GM23248 (cell line): Measurements from ENCODE around the gene RBMS1. TPM values are rescaled to one million over a fixed set of nuclear protein-coding genes. Genes with fewer than 3 reads are reported as not detected.
A peak's percentile ranks its signal among the peaks of the same experiment; 100 is the strongest.

ENCODE experiments used
- DNase-seq: peaks from one replicate; pipeline ENCODE4 v3.0.0-alpha.2; 2015
- H2AFZ ChIP-seq: fragments of 200-600 bp; sonication (generic); 2 replicates; pipeline ENCODE4 v1.6.1; 2016; ENCODE audit warnings: antibody characterized with exemption
- H3F3A ChIP-seq: fragments of 200-600 bp; sonication (generic); 2 replicates; pipeline ENCODE4 v1.6.1; 2016; ENCODE audit warnings: mild to moderate bottlenecking, antibody characterized with exemption, mixed run types; ENCODE audit not compliant: insufficient read depth
- H3K27ac ChIP-seq: fragments of 200-600 bp; sonication (generic); 2 replicates; pipeline ENCODE4 v1.5.1; 2016; ENCODE audit warnings: mild to moderate bottlenecking
- H3K27me3 ChIP-seq: fragments of 200-600 bp; sonication (generic); replicated peaks from 2 replicates; pipeline ENCODE4 v1.6.1; 2016; ENCODE audit warnings: mild to moderate bottlenecking; ENCODE audit not compliant: insufficient read depth
- H3K36me3 ChIP-seq: fragments of 200-600 bp; sonication (generic); 2 replicates; pipeline ENCODE4 v1.6.1; 2016; ENCODE audit warnings: low read depth, mild to moderate bottlenecking
- H3K4me1 ChIP-seq: fragments of 200-600 bp; sonication (generic); 2 replicates; pipeline ENCODE4 v1.6.1; 2016; ENCODE audit warnings: mild to moderate bottlenecking; ENCODE audit not compliant: insufficient read depth
- H3K4me2 ChIP-seq: fragments of 200-600 bp; sonication (generic); one replicate; pipeline ENCODE4 v1.6.1; 2016; ENCODE audit warnings: mild to moderate bottlenecking; ENCODE audit not compliant: unreplicated experiment
- H3K4me3 ChIP-seq: fragments of 200-600 bp; sonication (generic); 2 replicates; pipeline ENCODE4 v1.5.1; 2016; ENCODE audit warnings: mild to moderate bottlenecking
- H3K79me2 ChIP-seq: fragments of 200-600 bp; sonication (generic); 2 replicates; pipeline ENCODE4 v1.6.1; 2016; ENCODE audit warnings: mild to moderate bottlenecking; ENCODE audit not compliant: insufficient read depth
- H3K9ac ChIP-seq: fragments of 200-600 bp; sonication (generic); 2 replicates; pipeline ENCODE4 v1.6.1; 2016; ENCODE audit warnings: mild to moderate bottlenecking
- H3K9me2 ChIP-seq: fragments of 200-600 bp; sonication (generic); 2 replicates; pipeline ENCODE4 v1.6.1; 2016; ENCODE audit warnings: mixed run types, mild to moderate bottlenecking, moderate library complexity; ENCODE audit not compliant: insufficient read depth
- H3K9me3 ChIP-seq: fragments of 200-600 bp; sonication (generic); one replicate; pipeline ENCODE4 v1.6.1; 2017; ENCODE audit warnings: low read depth
- H4K20me1 ChIP-seq: fragments of 200-600 bp; sonication (generic); 2 replicates; pipeline ENCODE4 v1.6.0; 2016; ENCODE audit not compliant: insufficient read depth
- EZH2 ChIP-seq: fragments of 200-600 bp; sonication (generic); IDR thresholded peaks from 2 replicates; pipeline ENCODE4 v1.6.1; 2018; ENCODE audit warnings: antibody characterized with exemption, mild to moderate bottlenecking; ENCODE audit not compliant: insufficient read depth, poor library complexity, severe bottlenecking
- EZH2phosphoT487 ChIP-seq: fragments of 200-600 bp; sonication (generic); IDR thresholded peaks from 2 replicates; pipeline ENCODE4 v1.6.1; 2018; ENCODE audit warnings: antibody characterized with exemption, moderate library complexity, mild to moderate bottlenecking, low read depth; ENCODE audit not compliant: insufficient read depth
- WGBS, 2 experiments: methylation state at CpG; one replicate each; pipeline ENCODE4 v1.1.6; 2015 to 2017; ENCODE audit warnings: low lambda C conversion rate in 2 of 2, low coverage in 1 of 2; ENCODE audit errors: missing lambda C conversion rate in 2 of 2; 5-methylcytosine and 5-hydroxymethylcytosine counted together
- in situ Hi-C: fragments of 300-500 bp; cut with MboI; formaldehyde crosslinking; loops from 2 replicates; pipeline ENCODE4 v1.15.0; 2020
- polyA plus RNA-seq: library from polyadenylated mRNA; unstranded; fragments of >200 nt; fragmentation: Nextera tagmentation; extraction: Ambion mirVana; gene quantifications from 2 replicates; pipeline ENCODE4 v1.2.1, GENCODE V29; 2016
- total RNA-seq: library from RNA; depleted of rRNA; stranded (reverse); fragments of >200 nt; shearing (Covaris generic); gene quantifications from 2 replicates; pipeline ENCODE4 v1.2.3, GENCODE V29; 2014

The RBMS1 gene
- total and polyA plus RNA-seq, 2 experiments from 2014 or later, result 72.3 to 91.7 TPM

DNA sequence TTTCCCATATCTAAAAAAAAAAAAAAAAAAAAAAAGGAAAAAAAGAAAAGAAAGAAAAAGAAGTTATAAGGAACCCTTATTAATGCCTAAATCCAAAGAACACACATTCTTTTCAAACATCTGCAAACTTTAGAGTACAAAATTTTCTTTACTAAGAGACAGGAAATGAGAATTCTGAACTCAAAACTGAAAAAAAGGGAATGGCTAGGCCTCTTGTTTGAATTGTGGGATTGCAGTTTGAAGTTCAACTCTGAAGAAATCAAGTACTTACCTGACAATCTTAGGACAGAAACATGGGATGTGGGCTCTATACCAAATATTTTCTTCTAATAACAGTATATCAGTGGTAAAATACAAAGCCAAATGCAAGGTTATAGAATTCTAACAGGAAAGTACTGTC lies 175.4 kb downstream of the RBMS1 start:
- peaks cover 78% of the 10 kb centered on the region for H3K4me1 ChIP-seq
- H4K20me1 ChIP-seq, result peaks cover 18% of the 10 kb centered on the region; the same call in 1 of the 2 replicates
- H3K79me2 ChIP-seq, result peaks cover 100% of the 10 kb centered on the region
- H3K36me3 ChIP-seq, result peaks cover 18% of the 10 kb centered on the region; the same call in 1 of the 2 replicates
- DNase-seq, result no peak
- in situ Hi-C loops, result no loop called here
- peak overlapping the region; percentile 43 for H3K4me2 ChIP-seq
- peaks cover 62% of the 10 kb centered on the region for H3F3A ChIP-seq
- H3K9ac ChIP-seq, result peak overlapping the region; percentile 23; the same call in 1 of the 2 replicates
- no peaks in the 10 kb centered on the region for H3K9me2 ChIP-seq
- H3K27me3 ChIP-seq, result no peaks in the 10 kb centered on the region
- no peak overlapping the region for H3K4me3 ChIP-seq
- H2AFZ ChIP-seq, result no peak overlapping the region
- TF ChIP-seq EZH2phosphoT487 (no peak), EZH2 (no peak)
- peak overlapping the region; percentile 58; the same call in 1 of the 2 replicates for H3K27ac ChIP-seq
- no peaks in the 10 kb centered on the region for H3K9me3 ChIP-seq

DNA sequence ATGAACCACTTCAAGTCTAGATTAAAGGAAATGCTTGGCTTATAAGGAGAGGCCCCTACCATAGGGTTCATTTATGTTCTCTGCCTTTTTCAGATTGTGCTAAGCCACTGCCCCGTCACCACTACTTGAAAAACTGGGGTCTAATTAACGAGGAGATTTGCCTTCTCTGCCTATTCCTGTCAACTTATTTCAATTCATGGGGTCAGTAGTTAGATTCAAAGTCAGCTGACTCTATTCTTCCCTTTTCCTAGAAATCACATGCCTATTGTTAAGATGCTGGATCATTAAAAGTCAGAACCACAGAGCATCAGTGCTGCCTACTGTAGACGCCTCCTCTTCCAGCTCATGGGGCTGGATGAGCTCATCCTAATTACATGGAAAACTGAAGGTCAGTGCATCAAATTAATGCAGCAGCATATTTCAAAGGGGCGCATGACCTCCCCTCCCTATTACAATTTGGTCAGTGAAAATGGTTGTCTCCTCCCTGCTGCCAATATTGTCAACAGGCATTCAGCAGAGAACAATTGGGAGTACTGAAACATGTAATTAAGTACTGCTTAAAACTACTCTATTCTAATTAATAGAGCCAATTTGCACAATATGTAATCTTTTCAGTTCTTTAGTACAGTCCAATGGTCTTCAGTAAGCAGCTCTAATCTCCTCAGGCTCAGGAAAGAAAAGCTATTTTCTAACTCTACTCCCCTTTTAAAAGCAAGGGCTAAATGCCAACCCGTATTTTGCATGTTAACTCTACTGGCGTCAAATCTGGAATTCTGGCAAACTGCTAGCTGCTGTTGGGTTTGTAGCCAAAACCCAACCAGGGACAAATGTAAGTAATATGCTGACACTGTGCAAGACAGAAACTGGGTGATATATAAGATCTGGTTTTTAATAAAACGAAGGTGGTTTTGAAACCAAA lies 176.2 kb downstream of the RBMS1 start:
- TF ChIP-seq EZH2 (no peak), EZH2phosphoT487 (no peak)
- Histone ChIP-seq H3K9me2 (no peaks in the 10 kb centered on the region), H3K4me1 (peaks cover 75% of the 10 kb centered on the region), H2AFZ (no peak overlapping the region), H3K79me2 (peaks cover 100% of the 10 kb centered on the region), H3K4me3 (no peak overlapping the region), H3K27ac (peak overlapping the region; percentile 58), H3K9ac (peak overlapping the region; percentile 23; the same call in 1 of the 2 replicates), H3K27me3 (no peaks in the 10 kb centered on the region), H3K9me3 (no peaks in the 10 kb centered on the region), H3F3A (peaks cover 59% of the 10 kb centered on the region), H3K36me3 (peaks cover 25% of the 10 kb centered on the region), H3K4me2 (peak overlapping the region; percentile 43), H4K20me1 (peaks cover 18% of the 10 kb centered on the region; the same call in 1 of the 2 replicates)
- DNase-seq, result peak; percentile 60
- in situ Hi-C loops, result no loop called here
- 35 to 37% methylated on average over 7 of the region's 7 CpGs for WGBS, 2 experiments

DNA sequence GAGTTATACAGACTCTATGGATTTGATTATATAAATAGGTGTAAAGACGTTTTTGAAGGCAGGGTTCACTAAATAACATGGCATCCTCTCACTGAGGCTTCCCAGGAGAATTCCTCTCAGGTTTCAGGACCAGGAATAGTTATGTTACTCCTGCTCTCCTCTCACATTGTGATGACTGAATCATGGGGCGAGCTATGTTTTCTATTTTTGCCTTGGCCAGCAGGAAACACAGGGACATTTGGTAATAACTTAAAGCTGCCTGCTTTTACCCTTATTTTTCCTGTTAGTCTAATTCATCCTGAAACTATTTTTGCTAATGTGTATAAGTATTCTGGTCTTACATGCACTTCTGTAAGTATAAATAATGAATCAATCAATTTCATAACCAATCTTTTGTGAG lies 178.3 kb downstream of the RBMS1 start:
- H3K79me2 ChIP-seq, result peaks cover 99% of the 10 kb centered on the region
- in situ Hi-C loops, result no loop called here
- 0 out of 2 replicates have a peak, but pooled peaks cover 10% of the 10 kb centered on the region for H4K20me1 ChIP-seq
- H3K27ac ChIP-seq, result peak overlapping the region; percentile 58
- no peak for TF ChIP-seq EZH2
- TF ChIP-seq EZH2phosphoT487, result no peak
- H3K9me3 ChIP-seq, result no peaks in the 10 kb centered on the region
- no peak overlapping the region for H2AFZ ChIP-seq
- 0 out of 2 replicates have a peak overlapping the region, but pooled peaks have one; percentile 3 for H3K4me3 ChIP-seq
- H3K27me3 ChIP-seq, result no peaks in the 10 kb centered on the region
- no peaks in the 10 kb centered on the region for H3K9me2 ChIP-seq
- H3K36me3 ChIP-seq, result peaks cover 39% of the 10 kb centered on the region
- peak overlapping the region; percentile 15; the same call in 1 of the 2 replicates for H3K9ac ChIP-seq
- peaks cover 59% of the 10 kb centered on the region for H3F3A ChIP-seq
- peak overlapping the region; percentile 45 for H3K4me2 ChIP-seq
- peaks cover 61% of the 10 kb centered on the region for H3K4me1 ChIP-seq
- DNase-seq, result peak; percentile 80
- WGBS, 2 experiments, result 0 to 3% methylated on average over 2 of the region's 2 CpGs

DNA sequence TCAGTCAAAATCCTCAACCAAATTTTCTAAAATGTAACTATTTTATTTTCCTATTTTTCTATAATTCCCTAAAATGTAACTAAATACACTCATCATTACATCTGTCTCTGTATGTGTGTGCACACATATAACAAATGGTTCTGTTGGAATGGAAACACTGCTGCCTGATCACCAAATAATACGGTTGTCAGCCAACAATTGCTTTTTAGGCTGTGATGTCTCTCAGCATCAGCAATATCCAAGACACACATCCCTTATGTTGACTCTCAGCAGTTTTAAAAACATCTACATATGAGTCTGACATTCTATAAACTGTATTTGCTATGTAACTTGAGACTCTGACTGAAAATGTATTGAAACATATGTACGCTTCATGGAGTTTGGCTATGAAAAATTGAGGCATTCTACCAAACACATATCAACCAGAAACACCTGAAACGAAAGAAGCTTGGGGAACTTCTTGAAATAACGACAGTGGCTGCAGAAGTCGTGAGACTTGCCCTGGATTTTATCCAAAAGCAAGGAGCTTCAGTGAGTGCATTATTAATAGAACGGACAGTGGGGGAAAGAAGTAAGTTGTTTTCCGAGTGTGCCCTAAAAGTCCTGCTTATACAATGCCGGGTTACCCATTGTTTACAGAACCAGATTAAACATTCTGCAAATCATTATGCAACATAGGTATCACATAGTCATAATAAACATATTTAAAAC lies 183.3 kb downstream of the RBMS1 start:
- Histone ChIP-seq H3K79me2 (peaks cover 93% of the 10 kb centered on the region), H2AFZ (no peak overlapping the region), H3K27ac (peak overlapping the region; percentile 98), H4K20me1 (no peaks in the 10 kb centered on the region), H3K4me1 (peaks cover 71% of the 10 kb centered on the region), H3K9me3 (no peaks in the 10 kb centered on the region), H3K9ac (peak overlapping the region; percentile 81), H3K4me3 (no peak overlapping the region), H3K36me3 (peaks cover 46% of the 10 kb centered on the region), H3K9me2 (no peaks in the 10 kb centered on the region), H3K27me3 (no peaks in the 10 kb centered on the region), H3F3A (peaks cover 71% of the 10 kb centered on the region), H3K4me2 (peak overlapping the region; percentile 83)
- WGBS, 2 experiments, result 55 to 56% methylated on average over 8 of the region's 8 CpGs
- no peak for TF ChIP-seq EZH2phosphoT487
- no peak for TF ChIP-seq EZH2
- no peak for DNase-seq
- in situ Hi-C loops, result no loop called here
